Astrocyte (in vitro differentiated cells and primary cell): ENCODE results near the gene HDAC1. TPM values are rescaled to one million over a fixed set of nuclear protein-coding genes. Genes with fewer than 3 reads are reported as not detected.

Experiments used
- DNase-seq: peaks from one replicate; pipeline ENCODE4 v3.0.0-alpha.2; 2010; ENCODE audit warnings: low read depth
- FAIRE-seq: peaks from 2 replicates; lab custom pipeline; 2011; peaks lifted over from hg19 to GRCh38; lab: Jason Lieb, UNC
- H2AFZ ChIP-seq: 2 replicates; pipeline ENCODE4 v1.6.0; 2012; ENCODE audit warnings: low read depth, low read length, inconsistent platforms
- H3K27ac ChIP-seq: 2 replicates; pipeline ENCODE4 v1.5.1; 2011; ENCODE audit warnings: low read depth, low read length, inconsistent platforms
- H3K27me3 ChIP-seq: 2 replicates; pipeline ENCODE4 v1.6.0; 2011; ENCODE audit warnings: low read length, inconsistent platforms; ENCODE audit not compliant: insufficient read depth
- H3K36me3 ChIP-seq: 2 replicates; pipeline ENCODE4 v1.5.1; 2011; ENCODE audit warnings: low read length, inconsistent platforms; ENCODE audit not compliant: insufficient read depth
- H3K4me1 ChIP-seq: 2 replicates; pipeline ENCODE4 v1.5.1; 2011; ENCODE audit warnings: low read length, inconsistent platforms; ENCODE audit not compliant: insufficient read depth
- H3K4me2 ChIP-seq: 2 replicates; pipeline ENCODE4 v1.6.0; 2012; ENCODE audit warnings: low read length, inconsistent platforms
- H3K4me3 ChIP-seq: 2 replicates; pipeline ENCODE4 v1.5.1; 2011; ENCODE audit warnings: low read depth, mild to moderate bottlenecking, low read length, inconsistent platforms; ENCODE audit not compliant: insufficient read depth
- H3K79me2 ChIP-seq: 2 replicates; pipeline ENCODE4 v1.6.0; 2012; ENCODE audit warnings: mild to moderate bottlenecking, low read length, inconsistent platforms; ENCODE audit not compliant: insufficient read depth
- H3K9ac ChIP-seq: 2 replicates; pipeline ENCODE4 v1.6.0; 2012; ENCODE audit warnings: mild to moderate bottlenecking, low read length, inconsistent platforms
- H3K9me3 ChIP-seq: 2 replicates; pipeline ENCODE4 v1.5.1; 2012; ENCODE audit warnings: low read depth, mild to moderate bottlenecking, low read length, inconsistent platforms; ENCODE audit not compliant: insufficient read depth
- H4K20me1 ChIP-seq: 2 replicates; pipeline ENCODE4 v1.6.0; 2012; ENCODE audit warnings: low read length, inconsistent platforms; ENCODE audit not compliant: insufficient read depth
- H3K27ac Mint-ChIP-seq: one replicate; pipeline ENCODE4 v1.8.0; 2021; ENCODE audit warnings: mild to moderate bottlenecking, mixed read lengths; ENCODE audit not compliant: unreplicated experiment
- H3K27me3 Mint-ChIP-seq: one replicate; pipeline ENCODE4 v1.8.0; 2021; ENCODE audit warnings: low read depth, mixed read lengths; ENCODE audit not compliant: unreplicated experiment
- H3K36me3 Mint-ChIP-seq: one replicate; pipeline ENCODE4 v1.8.0; 2021; ENCODE audit warnings: low read depth, mixed read lengths; ENCODE audit not compliant: unreplicated experiment
- H3K4me1 Mint-ChIP-seq: one replicate; pipeline ENCODE4 v1.8.0; 2021; ENCODE audit warnings: low read depth, mixed read lengths; ENCODE audit not compliant: unreplicated experiment
- H3K4me3 Mint-ChIP-seq: one replicate; pipeline ENCODE4 v1.8.0; 2021; ENCODE audit warnings: mild to moderate bottlenecking, moderate library complexity, mixed read lengths; ENCODE audit not compliant: unreplicated experiment
- H3K9me3 Mint-ChIP-seq: one replicate; pipeline ENCODE4 v1.8.0; 2021; ENCODE audit warnings: mild to moderate bottlenecking, mixed read lengths; ENCODE audit not compliant: unreplicated experiment
- EZH2 ChIP-seq: IDR thresholded peaks from 2 replicates; pipeline ENCODE4 v1.6.1; 2012; ENCODE audit warnings: mild to moderate bottlenecking, low read length, inconsistent platforms; ENCODE audit not compliant: insufficient read depth
- total RNA-seq: library from RNA; stranded (reverse); gene quantifications from 2 replicates; pipeline ENCODE4 v1.2.1, GENCODE V29; 2021
- TF ChIP-seq, protein P1 (sequence below): IDR thresholded peaks from 2 replicates; pipeline ENCODE4 v1.5.1; 2011; ENCODE audit warnings: low read depth, mild to moderate bottlenecking, inconsistent platforms, low read length, moderate library complexity; ENCODE audit not compliant: insufficient read depth

HDAC1 gene
- total RNA-seq, 1 donor from 2014 or later = 99.6 TPM

DNA sequence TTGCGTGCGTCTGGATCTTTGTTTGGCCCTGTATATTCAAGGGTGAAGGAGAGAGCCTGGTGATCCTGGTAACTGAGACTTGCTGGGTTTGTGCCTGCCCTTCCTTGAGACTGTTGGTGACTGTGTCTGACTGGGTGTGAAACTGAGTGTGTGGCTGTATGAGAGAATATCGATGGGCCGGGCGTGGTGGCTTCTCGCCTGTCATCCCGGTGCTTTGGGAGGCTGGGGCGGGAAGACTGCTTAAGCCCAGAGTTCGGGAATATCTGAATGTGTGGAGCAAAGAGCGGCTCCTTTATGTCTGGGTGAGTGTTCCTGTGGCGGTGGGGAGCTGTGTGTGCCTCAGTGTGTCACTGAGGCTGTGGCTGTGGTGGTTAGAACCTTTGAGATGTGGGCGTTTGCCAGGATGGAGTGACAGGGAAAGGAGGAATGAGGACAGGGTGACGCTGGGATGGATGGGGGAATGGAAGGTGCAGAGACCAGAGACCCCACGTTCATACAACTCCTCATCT, 46.8 kb downstream of the HDAC1 start:
- no peaks in the 10 kb centered on the region for H3K9me3 ChIP-seq
- no peaks in the 10 kb centered on the region for H3K27me3 ChIP-seq
- no peak overlapping the region for H3K4me3 ChIP-seq
- H4K20me1 ChIP-seq = peaks cover 24% of the 10 kb centered on the region
- peaks cover 30% of the 10 kb centered on the region for H3K4me1 Mint-ChIP-seq
- peak overlapping the region; percentile 11 for H3K9ac ChIP-seq
- H3K4me3 Mint-ChIP-seq = peak overlapping the region; percentile 52
- H3K9me3 Mint-ChIP-seq = no peaks in the 10 kb centered on the region
- peaks cover 8% of the 10 kb centered on the region for H3K36me3 Mint-ChIP-seq
- peak overlapping the region; percentile 44 for H3K27ac Mint-ChIP-seq
- TF ChIP-seq EZH2 = no peak
- TF ChIP-seq, protein P1, sequence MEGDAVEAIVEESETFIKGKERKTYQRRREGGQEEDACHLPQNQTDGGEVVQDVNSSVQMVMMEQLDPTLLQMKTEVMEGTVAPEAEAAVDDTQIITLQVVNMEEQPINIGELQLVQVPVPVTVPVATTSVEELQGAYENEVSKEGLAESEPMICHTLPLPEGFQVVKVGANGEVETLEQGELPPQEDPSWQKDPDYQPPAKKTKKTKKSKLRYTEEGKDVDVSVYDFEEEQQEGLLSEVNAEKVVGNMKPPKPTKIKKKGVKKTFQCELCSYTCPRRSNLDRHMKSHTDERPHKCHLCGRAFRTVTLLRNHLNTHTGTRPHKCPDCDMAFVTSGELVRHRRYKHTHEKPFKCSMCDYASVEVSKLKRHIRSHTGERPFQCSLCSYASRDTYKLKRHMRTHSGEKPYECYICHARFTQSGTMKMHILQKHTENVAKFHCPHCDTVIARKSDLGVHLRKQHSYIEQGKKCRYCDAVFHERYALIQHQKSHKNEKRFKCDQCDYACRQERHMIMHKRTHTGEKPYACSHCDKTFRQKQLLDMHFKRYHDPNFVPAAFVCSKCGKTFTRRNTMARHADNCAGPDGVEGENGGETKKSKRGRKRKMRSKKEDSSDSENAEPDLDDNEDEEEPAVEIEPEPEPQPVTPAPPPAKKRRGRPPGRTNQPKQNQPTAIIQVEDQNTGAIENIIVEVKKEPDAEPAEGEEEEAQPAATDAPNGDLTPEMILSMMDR = no peak
- H3K79me2 ChIP-seq = peaks cover 22% of the 10 kb centered on the region
- H3K27me3 Mint-ChIP-seq = peaks cover 2% of the 10 kb centered on the region
- H3K4me2 ChIP-seq = peak overlapping the region; percentile 87
- H2AFZ ChIP-seq = peak overlapping the region; percentile 2
- H3K36me3 ChIP-seq = peaks cover 3% of the 10 kb centered on the region
- FAIRE-seq = no peak
- H3K27ac ChIP-seq = peak overlapping the region; percentile 4
- peaks cover 50% of the 10 kb centered on the region for H3K4me1 ChIP-seq
- no peak for DNase-seq

DNA sequence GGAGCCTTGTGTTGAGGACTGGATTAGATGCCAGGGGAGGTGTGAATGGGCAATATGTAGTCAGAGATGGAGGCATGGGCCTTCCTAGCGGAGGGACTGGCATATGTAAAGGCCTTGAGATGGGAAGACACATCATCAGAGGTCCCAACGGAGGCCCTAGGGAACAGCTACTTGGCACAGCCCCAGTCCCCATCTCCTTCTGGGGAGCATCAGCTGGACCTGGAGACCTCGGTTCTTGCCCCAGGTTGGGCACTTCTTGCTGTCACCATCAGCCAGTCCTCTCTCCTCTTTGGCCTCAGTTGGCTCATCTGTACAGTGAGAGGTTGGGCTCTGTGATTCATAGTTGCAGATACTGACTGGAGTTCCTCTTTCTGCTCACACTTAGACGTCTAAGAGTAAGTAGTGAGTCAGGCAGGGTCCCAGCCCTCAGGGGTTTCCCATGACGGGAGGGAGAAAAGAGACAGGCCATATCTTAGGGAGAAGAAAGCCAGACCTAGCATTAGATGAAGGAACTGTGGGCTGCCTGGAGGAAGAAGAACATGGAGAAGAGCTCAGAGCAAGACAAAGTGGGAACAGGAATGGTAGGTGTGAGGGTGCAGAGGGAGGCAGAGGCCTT, 47.6 kb downstream of the HDAC1 start:
- Histone ChIP-seq H3K4me3 (no peak overlapping the region), H4K20me1 (peaks cover 17% of the 10 kb centered on the region), H3K27me3 (no peaks in the 10 kb centered on the region), H3K79me2 (peaks cover 14% of the 10 kb centered on the region), H3K9ac (no peak overlapping the region), H3K9me3 (no peaks in the 10 kb centered on the region), H3K4me1 (peaks cover 44% of the 10 kb centered on the region), H2AFZ (no peak overlapping the region), H3K36me3 (no peaks in the 10 kb centered on the region), H3K4me2 (no peak overlapping the region), H3K27ac (no peak overlapping the region)
- H3K27me3 Mint-ChIP-seq = peaks cover 4% of the 10 kb centered on the region
- H3K4me3 Mint-ChIP-seq = no peak overlapping the region
- H3K36me3 Mint-ChIP-seq = peaks cover 4% of the 10 kb centered on the region
- no peaks in the 10 kb centered on the region for H3K9me3 Mint-ChIP-seq
- FAIRE-seq = no peak
- peak; percentile 51 for DNase-seq
- peak overlapping the region; percentile 23 for H3K27ac Mint-ChIP-seq
- TF ChIP-seq EZH2 = no peak
- TF ChIP-seq, protein P1 = no peak
- peaks cover 23% of the 10 kb centered on the region for H3K4me1 Mint-ChIP-seq

DNA sequence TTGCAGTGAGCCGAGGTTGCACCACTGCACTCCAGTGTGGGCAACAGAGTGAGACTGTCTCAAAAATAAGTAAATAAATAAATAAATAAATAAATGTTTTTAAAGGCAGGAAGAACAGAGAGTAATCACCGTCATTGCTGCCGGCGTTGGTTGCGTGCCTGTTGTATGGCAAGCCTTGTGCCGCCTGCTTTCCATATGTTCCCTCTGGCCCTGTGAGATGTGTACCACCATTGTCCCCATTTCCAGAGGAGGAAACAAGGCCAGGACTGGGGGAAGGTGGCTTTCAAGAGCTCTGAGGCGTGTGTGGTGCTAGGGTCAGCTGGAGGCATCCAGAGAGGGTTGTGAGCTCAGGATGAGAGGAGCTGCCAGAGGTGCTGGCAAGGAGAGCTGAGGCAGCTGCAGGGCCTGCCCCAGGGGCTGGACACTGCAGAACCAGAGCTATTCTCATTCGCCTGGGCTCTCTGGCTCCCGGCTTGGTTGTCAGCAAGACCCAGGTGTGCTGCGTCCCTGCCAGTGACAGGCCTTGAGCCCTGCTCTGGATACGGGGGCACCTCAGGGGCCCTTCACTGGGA, 49.4 kb downstream of the HDAC1 start:
- Mint-ChIP-seq H3K9me3 (no peaks in the 10 kb centered on the region), H3K27ac (no peak overlapping the region), H3K36me3 (peaks cover 6% of the 10 kb centered on the region), H3K4me1 (peaks cover 24% of the 10 kb centered on the region), H3K4me3 (no peak overlapping the region), H3K27me3 (peaks cover 14% of the 10 kb centered on the region)
- Histone ChIP-seq H2AFZ (no peak overlapping the region), H3K4me1 (peaks cover 41% of the 10 kb centered on the region), H3K4me2 (no peak overlapping the region), H3K27ac (no peak overlapping the region), H3K36me3 (no peaks in the 10 kb centered on the region), H3K4me3 (no peak overlapping the region), H3K27me3 (no peaks in the 10 kb centered on the region), H3K9me3 (no peaks in the 10 kb centered on the region), H4K20me1 (peaks cover 9% of the 10 kb centered on the region), H3K79me2 (no peaks in the 10 kb centered on the region), H3K9ac (no peak overlapping the region)
- TF ChIP-seq, protein P1 = no peak
- TF ChIP-seq EZH2 = no peak
- DNase-seq (no peak), FAIRE-seq (no peak)
